Tibial artery (tissue), 4 donors: ENCODE results near the gene DPP10.

Experiments
- DNase-seq, 2 donors: peaks; one replicate each; pipeline ENCODE4 v3.0.0-alpha.2; 2019
- H3K27ac ChIP-seq, 2 donors: fragments of 200-600 bp; sonication (generic) in 1 of 2; 1 replicate in 1 of 2; 2 replicates in 1 of 2; pipeline ENCODE4 v1.5.1; 2018 to 2019; ENCODE audit warnings: mild to moderate bottlenecking in 1 of 2
- H3K27me3 ChIP-seq, 2 donors: fragments of 200-600 bp; sonication (generic) in 1 of 2; one replicate each; pipeline versions ENCODE4 v1.5.1 to v1.6.0; 2016 to 2019
- H3K36me3 ChIP-seq, 3 donors: fragments of 200-600 bp; sonication (generic) in 2 of 3; one replicate each; pipeline ENCODE4 v1.5.1; 2016 to 2019; ENCODE audit warnings: mild to moderate bottlenecking in 2 of 3
- H3K4me1 ChIP-seq, 4 donors: fragments of 200-600 bp; sonication (generic) in 2 of 4; 1 replicate in 3 of 4; 2 replicates in 1 of 4; pipeline ENCODE4 v1.5.1; 2016 to 2019
- H3K4me3 ChIP-seq, 2 donors: fragments of 200-600 bp; sonication (generic) in 1 of 2; 1 replicate in 1 of 2; 2 replicates in 1 of 2; pipeline ENCODE4 v1.5.1; 2018 to 2019; ENCODE audit warnings: mild to moderate bottlenecking in 2 of 2
- H3K9me3 ChIP-seq, 3 donors: fragments of 200-600 bp; sonication (generic) in 1 of 3; one replicate each; pipeline ENCODE4 v1.5.1; 2016 to 2019
- CTCF ChIP-seq, 2 experiments: fragments of 200-600 bp in 1 of 2; fragments of 450-650 bp in 1 of 2; IDR thresholded peaks; one replicate each; pipeline ENCODE4 v1.5.1; 2017 to 2019; ENCODE audit warnings: antibody characterized with exemption in 2 of 2, mild to moderate bottlenecking in 1 of 2, moderate library complexity in 1 of 2
- intact Hi-C: fragments of 100-400 bp; cut with DNase I; formaldehyde crosslinking; loops from one replicate; pipeline ENCODE4 v1.15.0; 2023; ENCODE audit warnings: low total_unique reads

DPP10 gene

GRCh38 chr2:115572746-115573145 lies 1130.3 kb downstream of the DPP10 start:
- no peak overlapping the region for H3K4me3 ChIP-seq
- no peak for DNase-seq
- H3K4me1 ChIP-seq: no peaks in the 10 kb centered on the region
- H3K36me3 ChIP-seq: no peaks in the 10 kb centered on the region
- no peak for TF ChIP-seq CTCF (IDR thresholded peaks at IDR 0.05)
- no peak overlapping the region for H3K27ac ChIP-seq
- no peaks in the 10 kb centered on the region for H3K27me3 ChIP-seq
- intact Hi-C loops: no loop called here
- no peaks in the 10 kb centered on the region for H3K9me3 ChIP-seq

GRCh38 chr2:115573756-115574155 lies 1131.3 kb downstream of the DPP10 start:
- no peaks in the 10 kb centered on the region for H3K27me3 ChIP-seq
- TF ChIP-seq CTCF (IDR thresholded peaks at IDR 0.05): no peak
- no peaks in the 10 kb centered on the region for H3K36me3 ChIP-seq
- H3K27ac ChIP-seq: no peak overlapping the region
- H3K4me1 ChIP-seq: no peaks in the 10 kb centered on the region
- H3K4me3 ChIP-seq: no peak overlapping the region
- intact Hi-C loops: no loop called here
- no peak for DNase-seq
- H3K9me3 ChIP-seq: no peaks in the 10 kb centered on the region

- Histone ChIP-seq H3K4me3 (no peak overlapping the region), H3K36me3 (no peaks in the 10 kb centered on the region), H3K27me3 (no peaks in the 10 kb centered on the region), H3K4me1 (no peaks in the 10 kb centered on the region), H3K9me3 (no peaks in the 10 kb centered on the region), H3K27ac (no peak overlapping the region)
- no peak for TF ChIP-seq CTCF (IDR thresholded peaks at IDR 0.05)
- DNase-seq: no peak
- intact Hi-C loops: no loop called here
These were observed 1132.2 kb downstream of the DPP10 start for GRCh38 chr2:115574667-115575066.

- DNase-seq: no peak
- no peaks in the 10 kb centered on the region for H3K9me3 ChIP-seq
- H3K4me1 ChIP-seq: no peaks in the 10 kb centered on the region
- no peaks in the 10 kb centered on the region for H3K27me3 ChIP-seq
- H3K36me3 ChIP-seq: no peaks in the 10 kb centered on the region
- intact Hi-C loops: no loop called here
- H3K4me3 ChIP-seq: no peak overlapping the region
- no peak overlapping the region for H3K27ac ChIP-seq
- no peak for TF ChIP-seq CTCF (IDR thresholded peaks at IDR 0.05)
These were observed 1138.3 kb downstream of the DPP10 start for GRCh38 chr2:115580784-115581183.

- intact Hi-C loops: no loop called here
- TF ChIP-seq CTCF (IDR thresholded peaks at IDR 0.05): no peak
These were observed 1142.1 kb downstream of the DPP10 start for GRCh38 chr2:115584507-115584906.

GRCh38 chr2:115596659-115597375 lies 1154.4 kb downstream of the DPP10 start:
- no peak for TF ChIP-seq CTCF (IDR thresholded peaks at IDR 0.05)
- Histone ChIP-seq H3K9me3 (no peaks in the 10 kb centered on the region), H3K27ac (no peak overlapping the region), H3K27me3 (no peaks in the 10 kb centered on the region), H3K4me3 (no peak overlapping the region), H3K36me3 (no peaks in the 10 kb centered on the region), H3K4me1 (no peaks in the 10 kb centered on the region)
- no peak for DNase-seq
- intact Hi-C loops: no loop called here

More at GRCh38 chr2:115584507-115584906, 1142.1 kb downstream of the DPP10 start:
- no peaks in the 10 kb centered on the region for H3K9me3 ChIP-seq
- no peak for DNase-seq
- H3K36me3 ChIP-seq: no peaks in the 10 kb centered on the region
- H3K4me3 ChIP-seq: no peak overlapping the region
- no peaks in the 10 kb centered on the region for H3K4me1 ChIP-seq
- H3K27ac ChIP-seq: no peak overlapping the region
- no peaks in the 10 kb centered on the region for H3K27me3 ChIP-seq
